NCI-H345 treated with DMSO at 0.1 percent for 48 hours (cell line): Measurements from ENCODE around the gene CTNNA3.
"Not testable (repeated sequence)": the region's sequence is repeated elsewhere in the genome, so short reads cannot be mapped to it uniquely, and the experiment has no call there.

Experiments used
- DNase-seq: peaks from one replicate; lab custom pipeline; 2025; ENCODE audit not compliant: unreplicated experiment; lab: John Stamatoyannopoulos, UW

Gene CTNNA3

DNA sequence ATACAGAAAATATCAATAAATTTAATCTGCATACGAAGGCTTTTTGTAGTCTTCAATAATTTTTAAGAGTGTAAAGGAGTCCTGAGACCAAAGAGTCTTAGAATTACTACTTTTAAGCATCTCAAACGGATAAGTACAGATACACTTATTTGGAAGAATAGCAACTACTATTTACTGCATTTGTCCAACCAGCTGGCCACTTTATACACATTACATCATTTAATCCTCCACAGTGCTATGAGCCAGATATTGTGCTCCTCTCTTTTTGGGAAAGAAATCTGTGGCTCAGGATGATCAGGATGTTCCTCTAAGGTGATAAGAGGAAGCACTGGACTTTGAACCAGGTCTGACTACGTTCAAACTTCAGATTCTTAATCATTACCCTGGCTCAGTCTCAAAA is 1358.8 kb downstream of the CTNNA3 start:
- DNase-seq, result no peak

DNA sequence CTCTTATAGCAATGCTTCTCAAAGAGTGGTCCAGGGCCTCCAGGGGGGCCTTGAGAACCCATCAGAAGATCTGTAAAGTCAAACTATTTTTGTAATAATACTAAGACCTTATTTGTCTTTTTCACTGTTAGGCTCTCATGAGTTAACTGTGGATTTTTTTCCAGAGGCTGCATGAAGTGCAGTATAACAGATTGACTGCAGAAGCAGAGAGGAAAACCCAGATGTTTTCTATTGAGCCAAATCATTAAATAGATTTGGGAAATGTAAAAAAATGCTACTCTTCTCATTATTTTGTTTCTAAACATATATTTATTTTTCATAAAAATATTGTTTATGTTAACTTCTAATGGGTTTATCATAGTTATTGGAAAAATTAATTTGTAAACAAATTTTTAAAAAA is 1359.2 kb downstream of the CTNNA3 start:
- DNase-seq, result no peak

DNA sequence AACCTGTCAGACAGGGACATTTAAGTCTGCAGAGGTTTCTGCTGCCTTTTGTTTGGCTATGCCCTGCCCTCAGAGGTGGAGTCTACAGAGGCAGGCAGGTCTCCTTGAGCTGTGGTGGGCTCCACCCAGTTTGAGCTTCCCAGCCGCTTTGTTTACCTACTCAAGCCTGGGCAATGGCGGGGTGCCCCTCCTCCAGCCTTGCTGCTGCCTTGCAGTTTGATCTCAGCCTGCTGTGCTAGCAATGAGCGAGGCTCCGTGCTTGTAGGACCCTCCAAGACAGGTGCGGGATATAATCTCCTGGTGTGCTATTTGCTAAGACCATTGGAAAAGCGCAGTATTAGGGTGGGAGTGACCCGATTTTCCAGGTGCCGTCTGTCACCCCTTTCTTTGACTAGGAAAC is 1360.2 kb downstream of the CTNNA3 start:
- not testable (repeated sequence) for DNase-seq

DNA sequence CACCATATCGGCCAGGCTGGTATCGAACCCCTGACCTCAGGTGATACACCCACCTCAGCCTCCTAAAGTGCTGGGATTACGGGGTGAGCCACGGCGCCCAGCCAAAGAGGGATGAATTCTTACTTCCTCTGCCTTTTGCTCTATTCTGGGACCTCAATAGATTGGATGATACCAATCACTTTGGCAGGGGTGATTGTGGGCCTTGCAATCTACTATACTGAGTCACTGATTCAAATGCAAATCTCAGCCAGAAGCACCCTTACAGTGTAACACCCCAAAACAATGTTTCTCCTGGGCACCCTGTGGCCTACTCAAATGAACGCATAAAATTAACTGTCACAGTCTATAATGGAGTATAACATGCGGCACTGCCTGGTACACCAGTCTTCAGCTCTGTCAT is 1366.8 kb downstream of the CTNNA3 start:
- DNase-seq, result no peak

DNA sequence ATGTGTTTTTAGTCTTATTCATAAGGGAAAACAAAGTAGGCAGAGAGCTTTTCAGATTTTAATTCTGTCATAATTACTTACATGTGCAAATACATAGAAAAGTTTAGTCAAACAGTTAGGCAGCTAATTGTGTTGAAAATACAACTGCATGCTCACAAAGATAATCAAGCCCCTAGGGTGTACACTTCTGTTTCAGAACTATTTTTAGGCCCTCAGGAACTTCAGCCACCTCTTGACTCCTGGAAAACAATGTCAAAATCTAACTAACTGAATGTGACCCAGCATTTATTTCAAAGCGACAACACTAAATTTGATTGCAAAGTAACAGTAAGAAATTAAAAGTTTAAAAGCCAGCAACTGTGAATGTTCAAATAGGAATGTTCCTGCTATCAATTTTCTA is 1369.1 kb downstream of the CTNNA3 start:
- DNase-seq, result no peak

DNA sequence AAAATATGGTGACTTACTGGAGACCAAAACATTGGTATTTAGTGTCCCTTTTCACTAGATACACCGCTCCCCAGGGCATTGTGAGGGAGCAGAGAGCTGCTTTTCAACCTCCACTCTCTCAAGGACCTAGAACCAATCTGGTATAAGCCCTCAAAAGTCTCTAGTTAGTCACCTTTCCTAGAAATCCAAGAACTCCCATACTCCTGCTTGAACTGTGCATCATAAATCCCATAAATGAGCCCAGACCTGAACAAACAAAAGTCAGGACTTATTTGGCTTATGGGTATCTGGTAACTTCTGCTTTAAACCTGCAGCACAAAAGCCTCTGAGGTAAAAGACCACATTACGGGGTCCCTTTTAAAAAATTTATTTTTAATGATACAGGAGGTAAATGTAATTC is 1373.2 kb downstream of the CTNNA3 start:
- no peak for DNase-seq

DNA sequence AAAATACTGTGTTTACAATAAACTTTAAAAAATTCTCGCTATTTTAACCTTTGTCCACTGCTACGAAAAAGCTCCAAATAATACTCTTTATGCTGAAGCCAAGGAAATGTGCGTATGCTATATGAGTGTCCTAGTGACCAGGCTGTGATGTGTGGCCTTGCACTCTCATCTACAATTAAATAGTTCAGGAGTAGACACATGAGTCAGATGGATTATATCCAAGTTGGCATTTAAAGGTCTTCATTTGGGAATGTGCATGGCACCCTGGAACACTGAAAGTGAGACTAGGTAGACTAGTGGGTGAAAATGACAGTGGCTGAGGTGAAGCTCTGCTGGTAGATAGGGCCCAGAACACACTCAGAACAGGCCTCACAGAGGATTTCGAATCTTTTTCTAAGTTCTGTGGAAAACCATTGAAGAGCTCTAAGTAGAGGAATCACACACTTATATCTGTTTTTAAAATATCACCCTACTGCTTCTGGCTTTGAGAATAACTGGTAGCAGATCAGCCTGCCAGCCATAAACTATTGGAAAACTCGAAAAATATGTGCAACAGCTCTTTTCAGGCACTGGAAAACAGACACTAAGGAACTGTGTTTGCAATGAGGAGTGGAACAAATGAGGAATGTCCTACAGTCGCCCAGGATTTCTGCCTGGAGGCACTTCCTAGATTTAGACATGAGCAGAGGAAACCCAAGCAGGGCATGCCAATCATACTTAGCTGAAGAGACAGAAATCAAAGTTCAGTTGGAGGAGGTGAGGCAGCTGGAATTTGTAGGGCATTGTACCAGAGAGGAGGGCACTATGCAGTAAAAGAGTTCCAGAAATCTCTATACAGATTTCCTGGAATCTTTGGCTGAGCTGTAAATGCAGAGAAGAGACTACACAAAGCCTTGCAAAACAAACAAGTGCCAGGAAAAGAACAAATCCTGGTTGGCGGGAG is 1374.0 kb downstream of the CTNNA3 start:
- no peak for DNase-seq

DNA sequence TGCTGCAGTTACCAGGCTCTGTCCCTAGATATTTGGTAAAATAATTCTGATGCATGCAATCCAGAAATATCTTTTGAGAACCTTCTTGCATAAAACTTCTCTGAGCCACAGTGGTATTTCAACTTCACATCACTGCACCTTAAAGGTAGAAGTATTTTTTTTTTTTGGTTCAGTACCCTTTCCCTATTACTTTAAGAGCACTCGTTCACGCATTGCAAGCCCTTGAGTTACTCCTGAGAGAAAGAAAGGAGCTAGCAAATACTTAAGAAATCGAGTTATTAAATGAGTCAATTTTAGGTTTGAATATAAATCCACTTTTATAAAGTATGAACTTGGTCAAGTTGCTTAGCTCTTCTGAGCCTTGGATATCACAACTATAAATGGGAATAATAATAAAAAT is 1377.2 kb downstream of the CTNNA3 start:
- DNase-seq, result no peak

DNA sequence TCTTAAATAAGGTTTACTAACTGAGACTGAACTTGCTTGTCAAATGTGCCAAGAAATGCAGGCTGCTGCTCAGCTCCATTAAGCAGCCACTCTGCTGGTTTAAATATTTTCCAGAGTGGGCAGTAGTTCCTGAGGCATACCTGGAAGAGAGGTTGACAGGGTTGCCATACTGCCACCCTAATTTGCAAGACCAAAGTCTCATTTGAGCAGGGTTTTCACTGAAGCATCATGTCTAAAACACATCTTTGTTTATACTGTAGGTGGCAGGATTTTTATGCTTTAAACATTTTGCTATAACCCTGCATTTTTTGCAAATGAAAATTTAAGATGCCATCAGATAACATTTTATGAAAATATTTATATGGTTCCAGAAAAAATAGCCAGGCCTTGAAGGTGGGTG is 1388.2 kb downstream of the CTNNA3 start:
- DNase-seq, result no peak

DNA sequence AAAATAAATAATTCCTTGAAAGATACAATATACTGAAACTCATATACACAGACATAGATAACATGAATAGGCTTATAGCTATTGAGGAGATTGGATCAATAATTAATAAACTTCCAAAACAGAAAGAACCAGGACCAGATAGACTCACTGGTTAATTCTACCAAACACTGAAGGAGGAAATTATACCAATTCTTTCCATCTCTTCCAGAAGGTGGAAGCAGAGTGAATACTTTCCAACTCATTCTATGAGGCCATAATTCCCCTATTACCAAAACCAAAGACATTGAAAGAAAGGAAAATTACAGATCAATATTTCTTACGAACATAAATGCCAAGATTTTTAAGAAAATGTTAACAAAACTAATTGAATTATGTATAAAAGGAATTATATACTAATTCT is 1394.9 kb downstream of the CTNNA3 start:
- DNase-seq, result no peak

DNA sequence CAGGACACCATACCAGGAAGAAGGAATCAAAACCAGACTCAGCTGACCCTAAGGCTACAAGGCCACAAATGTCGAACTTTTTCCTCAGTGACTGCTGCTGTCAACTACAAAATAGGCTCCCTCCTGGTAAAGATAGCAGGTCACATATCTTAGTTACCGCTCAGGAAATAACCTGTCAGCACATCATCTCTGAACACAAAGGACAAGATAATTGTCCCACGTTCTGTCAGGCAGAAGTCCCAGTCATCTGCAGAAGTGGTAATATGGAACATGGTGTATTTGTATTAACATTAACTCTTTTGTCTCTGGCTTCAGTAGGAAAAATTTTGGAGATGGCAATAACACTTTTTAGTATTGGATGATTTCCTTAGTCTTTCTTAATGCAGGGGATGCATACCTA is 1400.4 kb downstream of the CTNNA3 start:
- no peak for DNase-seq

DNA sequence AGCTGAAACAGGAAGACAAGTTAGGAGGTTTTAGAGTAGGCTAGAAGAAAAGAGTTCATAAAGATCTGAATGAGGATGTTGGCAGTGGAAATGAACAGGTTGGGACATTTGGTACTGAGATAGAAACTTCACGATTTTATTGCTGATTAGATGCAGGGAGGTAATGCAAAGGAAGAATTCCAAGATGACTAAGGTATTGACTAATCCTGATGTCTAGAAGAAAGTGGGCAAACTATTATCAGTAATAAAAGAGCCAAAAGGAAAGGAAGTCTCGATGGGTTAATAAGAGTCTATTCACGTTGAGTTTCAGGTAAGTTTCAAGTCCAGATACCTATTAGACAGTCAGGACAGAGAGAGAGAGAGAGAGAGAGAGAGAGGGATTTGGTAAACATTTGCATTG is 1401.5 kb downstream of the CTNNA3 start:
- no peak for DNase-seq

DNA sequence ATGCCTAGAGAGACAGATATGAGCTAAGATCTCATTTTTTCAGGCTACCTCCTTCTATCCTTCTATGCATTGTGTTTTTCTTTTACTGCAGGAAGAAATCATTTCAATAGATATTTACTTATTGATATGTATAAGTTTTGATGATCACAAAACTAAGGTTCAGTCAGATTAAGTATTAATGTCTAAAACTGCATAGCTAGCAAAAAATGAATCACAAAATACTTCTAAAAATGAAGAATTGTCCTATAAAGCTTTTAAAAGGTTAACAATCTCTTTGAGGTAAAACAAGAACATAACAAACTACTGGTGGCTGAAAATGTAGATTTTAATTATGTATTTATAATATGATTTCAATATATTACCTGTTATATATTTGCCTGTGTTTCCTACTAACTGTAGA is 1403.1 kb downstream of the CTNNA3 start:
- DNase-seq, result no peak

DNA sequence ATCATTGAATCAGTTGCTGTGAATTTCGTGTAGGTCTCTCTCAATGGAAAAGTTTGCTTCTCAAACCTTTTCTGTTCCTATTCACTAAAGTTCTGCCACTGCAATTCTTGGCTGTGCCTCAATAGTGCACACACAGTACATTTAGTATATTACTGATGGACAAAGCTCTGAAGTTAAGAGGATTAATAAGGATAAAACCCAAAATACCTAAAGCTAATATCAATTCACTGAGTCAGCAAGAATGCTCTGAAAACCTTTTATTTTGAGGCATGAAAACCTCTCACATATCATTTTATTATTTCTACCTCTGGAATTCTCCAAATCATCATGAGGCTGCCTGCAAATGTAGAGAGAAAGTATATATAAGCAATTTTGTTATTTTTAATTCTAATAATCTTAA is 1403.5 kb downstream of the CTNNA3 start:
- DNase-seq, result no peak

DNA sequence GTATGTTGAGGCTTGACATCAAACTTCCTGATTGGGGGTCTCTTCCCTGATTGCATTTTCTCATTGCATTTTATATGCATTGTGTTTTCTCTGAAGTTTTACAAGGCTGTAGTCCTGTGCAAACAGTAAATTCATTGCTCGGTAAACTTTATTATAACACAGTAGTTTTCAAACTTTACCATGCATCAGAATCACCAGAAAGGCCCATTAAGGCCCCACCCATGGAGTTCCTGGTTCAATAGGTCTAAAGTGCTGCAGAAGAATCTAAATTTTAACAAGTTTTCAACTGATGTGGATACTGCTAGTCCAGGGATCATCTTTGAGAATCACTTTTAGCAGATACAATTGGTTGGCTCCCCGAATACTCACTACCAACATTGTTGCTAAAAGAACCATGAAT is 1404.9 kb downstream of the CTNNA3 start:
- DNase-seq, result no peak

DNA sequence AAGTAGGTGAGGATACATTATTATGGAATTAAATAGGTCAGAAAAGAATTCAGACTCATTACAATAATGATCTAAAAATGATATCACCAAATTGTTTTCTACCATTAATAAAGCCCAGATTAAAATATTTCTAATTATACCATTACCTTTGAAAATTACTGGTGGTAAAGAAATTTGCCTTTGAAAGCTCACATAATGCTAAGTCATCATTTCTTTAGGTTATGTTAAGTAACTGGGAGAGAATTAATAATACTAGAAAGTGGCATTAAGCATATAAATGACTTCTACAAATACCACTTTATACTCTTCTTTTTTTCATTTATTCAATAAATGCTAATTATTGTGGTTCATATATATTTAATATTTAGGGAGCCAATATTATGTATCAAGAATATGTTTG is 1411.4 kb downstream of the CTNNA3 start:
- no peak for DNase-seq

DNA sequence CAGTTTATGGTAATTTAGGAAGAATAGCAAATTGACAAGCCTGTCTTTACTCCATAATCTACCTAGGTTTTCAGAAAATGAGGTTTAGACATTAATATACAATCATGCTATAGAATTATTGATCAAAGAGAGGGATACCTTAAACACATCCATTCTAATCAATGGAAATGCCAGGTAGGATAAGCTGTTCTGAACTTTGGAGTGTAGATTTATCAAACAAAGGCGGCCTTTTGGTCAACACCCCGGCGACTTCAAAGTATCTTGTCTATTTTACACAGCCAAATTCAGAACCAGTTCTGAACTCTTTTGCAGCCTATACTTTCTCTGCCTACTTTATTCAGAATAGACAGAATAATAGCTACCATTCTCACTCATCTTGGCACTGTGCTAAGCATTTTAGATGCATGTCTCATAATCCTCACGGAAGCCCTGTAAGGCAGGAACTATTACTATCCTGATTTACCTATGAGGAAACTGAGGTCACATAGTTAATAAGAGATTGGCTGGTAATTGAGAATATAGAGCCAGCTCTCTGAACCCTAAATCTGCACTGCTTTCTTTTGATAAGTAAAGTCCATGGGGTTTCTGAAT is 1412.0 kb downstream of the CTNNA3 start:
- DNase-seq, result no peak

DNA sequence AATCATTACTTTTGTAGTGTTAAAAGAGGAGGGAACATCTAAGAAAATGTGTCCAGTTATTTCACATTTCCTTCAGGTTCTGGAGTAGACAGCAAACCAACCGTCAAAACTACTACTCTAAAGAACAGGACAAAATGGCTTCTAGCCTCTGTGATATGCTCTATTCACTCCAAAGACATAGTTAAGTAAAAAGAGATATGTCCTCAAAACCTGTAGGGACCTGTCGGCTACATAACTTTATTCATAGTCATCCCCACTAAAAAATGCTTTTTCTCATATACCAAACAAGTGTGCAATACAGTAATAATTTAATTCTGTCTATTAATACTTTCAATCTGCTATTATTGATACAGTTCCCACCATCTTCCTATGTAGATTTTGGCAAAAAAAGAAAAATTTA is 1412.9 kb downstream of the CTNNA3 start:
- no peak for DNase-seq

DNA sequence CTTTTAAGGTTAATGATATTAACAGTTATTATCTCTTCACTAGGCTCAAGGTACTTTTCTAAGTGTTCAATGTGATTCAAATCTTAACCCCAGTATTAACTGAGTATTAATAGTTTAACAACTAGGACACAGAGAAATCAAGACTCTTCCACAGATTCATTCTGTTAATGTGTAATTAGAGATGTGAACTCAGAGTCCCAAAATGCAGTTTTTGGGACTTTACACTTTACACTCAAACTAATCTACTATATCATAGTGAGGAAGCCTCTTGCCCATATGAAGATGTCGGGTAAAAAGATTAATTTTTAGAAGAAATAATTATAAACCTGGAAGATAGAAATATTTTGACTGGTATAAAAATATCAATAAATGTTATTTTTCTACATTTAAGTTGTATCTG is 1414.7 kb downstream of the CTNNA3 start:
- no peak for DNase-seq

DNA sequence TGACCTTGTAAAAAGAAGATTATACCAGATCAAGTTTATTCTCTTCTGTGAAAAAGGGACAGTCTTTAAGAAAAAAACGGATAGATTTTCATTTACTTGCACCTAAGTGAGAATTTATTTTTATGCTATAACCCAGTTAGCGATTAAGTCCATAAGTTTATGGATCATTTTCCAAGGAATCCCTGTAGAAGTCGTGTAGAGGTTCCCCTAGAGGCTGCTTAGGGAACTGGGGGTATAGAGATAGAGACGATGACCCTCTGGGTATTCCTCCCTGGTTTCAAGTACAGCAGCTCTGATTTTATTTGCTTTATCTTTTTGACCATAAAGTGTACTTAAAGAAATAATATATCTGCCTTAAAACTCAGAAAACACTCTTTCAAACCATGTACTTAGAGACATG is 1418.5 kb downstream of the CTNNA3 start:
- DNase-seq, result no peak

DNA sequence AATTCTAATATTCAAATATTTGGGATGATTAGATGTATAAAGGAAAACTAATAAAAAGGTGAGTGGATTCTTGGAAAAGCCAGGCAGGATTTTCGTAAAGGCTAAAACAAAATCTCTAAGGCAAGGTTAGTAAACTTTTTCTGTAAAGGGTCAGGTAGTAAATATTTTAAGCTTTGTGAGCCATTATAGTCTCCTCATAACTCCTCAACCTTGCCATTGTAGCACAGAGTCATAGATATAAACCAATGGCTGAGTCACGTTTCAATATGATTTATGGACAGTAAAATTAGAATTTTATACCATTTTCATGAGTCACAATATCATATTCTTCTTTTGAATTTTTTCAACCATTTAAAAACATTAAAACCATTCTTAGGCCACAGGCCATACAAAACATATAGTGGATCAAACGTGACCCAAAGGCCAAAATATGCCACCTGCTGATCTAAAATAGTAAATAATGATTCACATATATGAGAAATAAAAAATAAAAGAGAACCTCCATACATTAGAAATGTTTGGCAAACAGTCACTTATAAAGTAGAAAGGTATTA is 1422.0 kb downstream of the CTNNA3 start:
- no peak for DNase-seq

DNA sequence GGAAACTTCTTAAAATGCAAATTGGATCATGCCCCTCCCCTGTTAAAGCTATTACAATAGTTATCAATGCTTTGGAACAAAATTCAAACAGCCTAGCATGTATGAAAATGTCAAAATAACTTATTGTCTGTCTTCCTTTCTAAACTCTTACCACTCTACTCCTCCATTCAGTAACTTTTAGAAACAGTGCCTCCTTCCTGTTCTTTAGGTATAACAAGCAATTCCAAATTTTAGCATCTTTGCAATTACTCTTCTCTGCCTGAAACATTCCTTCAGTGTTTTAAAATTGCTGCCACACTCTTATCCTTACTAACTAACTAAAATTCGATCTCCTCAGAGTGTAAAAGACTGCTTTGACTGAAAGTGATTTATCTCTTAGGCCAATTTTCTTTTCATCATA is 1430.6 kb downstream of the CTNNA3 start:
- no peak for DNase-seq
